Stimulated activated CD8-positive, alpha-beta memory T cell treated with anti-CD3 and anti-CD28 coated beads, Interleukin-7, amount 100 ng/mL, for 1 hour (primary cell): Measurements from ENCODE around the gene STOX2.
"Not testable (repeated sequence)": the region's sequence is repeated elsewhere in the genome, so short reads cannot be mapped to it uniquely, and the experiment has no call there.

Source experiments
- DNase-seq, 2 donors: peaks; one replicate each; pipeline ENCODE4 v3.0.0-alpha.2; 2020; ENCODE audit warnings: low read depth in 2 of 2

The STOX2 gene

GRCh38 chr4:183935355-183936005 is 30.4 kb downstream of the STOX2 start:
- no peak for DNase-seq

GRCh38 chr4:183936047-183936446 is 30.9 kb downstream of the STOX2 start:
- DNase-seq = no peak

GRCh38 chr4:183936574-183937345 is 31.7 kb downstream of the STOX2 start:
- no peak for DNase-seq

- no peak for DNase-seq
Measured at GRCh38 chr4:183940864-183941263, 35.8 kb downstream of the STOX2 start.

GRCh38 chr4:183941964-183942363 is 36.9 kb downstream of the STOX2 start:
- DNase-seq = no peak

GRCh38 chr4:183945741-183946140 is 40.6 kb downstream of the STOX2 start:
- no peak for DNase-seq

GRCh38 chr4:183950536-183950935 is 45.4 kb downstream of the STOX2 start:
- DNase-seq = no peak

GRCh38 chr4:183952652-183953051 is 47.5 kb downstream of the STOX2 start:
- DNase-seq = not testable (repeated sequence)

GRCh38 chr4:183959319-183960045 is 54.4 kb downstream of the STOX2 start:
- DNase-seq = no peak

GRCh38 chr4:183960046-183960420 is 54.9 kb downstream of the STOX2 start:
- DNase-seq = no peak

- no peak for DNase-seq
Measured at GRCh38 chr4:183960962-183961541, 55.9 kb downstream of the STOX2 start.

- no peak for DNase-seq
Measured at GRCh38 chr4:183961795-183962194, 56.7 kb downstream of the STOX2 start.

- no peak for DNase-seq
Measured at GRCh38 chr4:183962419-183962818, 57.3 kb downstream of the STOX2 start.

- no peak for DNase-seq
Measured at GRCh38 chr4:183966371-183966770, 61.3 kb downstream of the STOX2 start.

- no peak for DNase-seq
Measured at GRCh38 chr4:183967266-183967665, 62.2 kb downstream of the STOX2 start.

- DNase-seq = no peak
Measured at GRCh38 chr4:183968502-183968901, 63.4 kb downstream of the STOX2 start.

GRCh38 chr4:183968931-183969330 is 63.8 kb downstream of the STOX2 start:
- no peak for DNase-seq

GRCh38 chr4:183969596-183969995 is 64.5 kb downstream of the STOX2 start:
- DNase-seq = no peak

- no peak for DNase-seq
Measured at GRCh38 chr4:183971929-183972490, 66.9 kb downstream of the STOX2 start.

GRCh38 chr4:183977707-183978106 is 72.6 kb downstream of the STOX2 start:
- DNase-seq = no peak

GRCh38 chr4:183984566-183984965 is 79.5 kb downstream of the STOX2 start:
- no peak for DNase-seq

- DNase-seq = no peak
Measured at GRCh38 chr4:183985786-183986185, 80.7 kb downstream of the STOX2 start.
